ENCODE measurements around the gene FBXL7.

The FBXL7 gene

GRCh38 chr5:15655683-15656082, 155.7 kb downstream of the FBXL7 start:
- no peak for DNase-seq (ENCODE audit: low read depth, low spot score)

DNA sequence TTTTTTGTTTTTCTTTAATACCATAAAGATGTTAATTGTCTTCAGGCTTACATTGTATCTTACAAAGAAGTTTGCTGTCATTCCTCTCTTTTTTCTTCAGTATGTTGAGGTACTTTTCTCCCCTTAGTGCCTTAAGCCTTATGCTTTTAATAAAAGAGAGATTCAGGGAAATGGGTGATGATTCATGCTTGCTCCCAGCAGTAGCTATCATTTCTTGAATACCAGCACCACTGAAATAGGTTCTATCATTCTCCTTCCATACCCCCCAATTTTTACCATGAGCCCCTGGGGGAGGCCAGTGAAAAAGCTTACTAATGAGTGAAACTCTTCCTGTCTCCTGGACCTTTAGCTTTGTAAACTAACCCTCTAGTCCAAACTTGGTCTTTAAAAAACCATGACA, 165.0 kb downstream of the FBXL7 start:
- no peak for DNase-seq (ENCODE audit: low read depth, low spot score)

DNA sequence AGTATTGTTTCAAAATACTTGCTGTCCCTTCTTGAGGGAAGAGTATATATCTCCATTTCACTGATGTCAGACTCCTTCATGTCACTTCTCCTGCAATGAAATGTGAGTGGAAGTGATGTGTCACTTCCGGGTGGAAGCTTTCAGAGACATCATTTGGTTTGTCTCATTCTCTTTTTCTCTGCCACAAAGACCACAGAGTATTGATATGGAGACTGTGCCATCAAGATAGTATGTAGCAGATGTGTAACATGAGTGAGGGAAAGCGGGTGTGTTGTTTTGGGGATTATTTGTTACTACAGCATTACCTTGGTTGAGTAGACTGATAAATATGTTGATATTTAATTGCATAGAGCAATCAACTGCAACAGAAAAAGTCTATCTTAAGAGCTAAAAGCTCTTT, 169.8 kb downstream of the FBXL7 start:
- no peak for DNase-seq (ENCODE audit: low read depth, low spot score)

DNA sequence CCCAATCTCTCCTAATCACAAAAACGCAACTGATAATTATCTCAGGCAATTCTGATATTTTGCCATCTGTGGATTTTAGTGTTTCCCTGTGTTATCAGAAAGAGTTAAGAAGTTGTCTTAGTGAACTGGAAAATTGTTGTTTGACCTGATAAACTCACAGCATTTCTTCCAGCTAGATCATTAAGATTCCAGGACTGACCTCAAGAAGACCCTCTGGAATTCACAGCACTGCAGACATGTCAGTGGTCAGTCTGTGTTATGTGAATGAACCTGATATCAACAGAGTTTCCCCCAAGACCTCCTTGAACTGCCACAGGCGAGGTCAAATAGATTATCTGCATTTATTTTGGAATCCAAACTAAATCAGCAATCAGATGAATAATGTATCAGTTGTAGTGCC, 174.7 kb downstream of the FBXL7 start:
- DNase-seq (ENCODE audit: low read depth, low spot score), result no peak

DNA sequence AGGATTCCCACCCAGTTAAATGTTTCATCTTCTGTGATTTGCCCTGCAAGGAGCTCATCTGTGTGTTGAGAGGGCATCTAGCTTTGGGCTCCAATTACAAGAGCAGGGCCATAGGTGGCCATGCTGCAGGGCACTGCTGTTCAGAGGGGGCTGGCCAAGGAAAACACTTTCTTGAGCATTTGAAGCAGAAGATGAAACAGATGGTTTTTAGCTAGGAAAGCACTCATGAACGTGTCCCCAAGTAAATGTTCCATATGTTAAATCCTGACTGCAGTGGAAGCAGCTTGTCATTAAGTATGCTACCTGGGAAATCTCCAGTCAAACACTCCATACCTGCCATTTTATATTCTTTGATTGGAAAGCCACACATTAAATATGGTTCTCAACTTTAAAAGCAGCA, 176.6 kb downstream of the FBXL7 start:
- no peak for DNase-seq (ENCODE audit: low read depth, low spot score)

DNA sequence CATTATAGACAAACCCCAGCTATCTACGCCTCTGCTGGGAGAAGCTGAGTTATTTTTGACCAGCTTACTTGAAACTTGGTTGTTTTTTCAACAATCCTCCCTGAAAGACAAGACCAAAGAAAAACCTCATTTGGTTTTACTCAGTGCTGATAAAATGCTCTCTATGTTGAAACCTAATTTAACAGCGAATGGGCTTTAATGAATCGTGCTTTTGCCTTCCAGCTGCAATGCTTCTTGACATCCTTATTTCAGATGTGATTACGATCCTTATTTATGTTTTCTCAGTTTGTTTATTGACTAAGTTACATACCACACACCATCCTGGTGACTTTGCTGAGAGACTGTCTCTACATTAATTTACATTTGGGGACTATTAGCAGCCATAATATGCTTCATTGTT, 179.2 kb downstream of the FBXL7 start:
- no peak for DNase-seq (ENCODE audit: low read depth, low spot score)

GRCh38 chr5:15680455-15680854, 180.5 kb downstream of the FBXL7 start:
- no peak for DNase-seq (ENCODE audit: low read depth, low spot score)

DNA sequence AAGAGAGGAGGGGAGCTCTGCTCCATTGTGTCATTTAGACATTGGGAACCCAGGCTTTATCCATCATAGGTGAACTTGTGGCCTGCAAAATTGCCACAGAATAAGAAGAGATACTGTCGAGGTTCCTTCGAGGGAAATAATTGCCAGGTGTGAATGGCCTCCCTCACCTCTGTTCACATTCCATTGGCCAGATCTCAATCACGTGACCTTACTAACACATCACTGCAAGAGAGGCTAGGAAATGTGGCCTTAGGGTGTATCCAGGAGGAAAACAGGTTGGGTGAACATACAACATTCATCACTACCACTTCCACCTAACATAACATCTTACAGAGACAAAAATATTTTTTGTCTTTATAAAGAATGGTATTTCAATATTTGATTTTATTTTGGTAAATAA, 182.1 kb downstream of the FBXL7 start:
- DNase-seq (ENCODE audit: low read depth, low spot score), result no peak

- DNase-seq (ENCODE audit: low read depth, low spot score), result no peak
Measured at GRCh38 chr5:15682566-15682965, 182.6 kb downstream of the FBXL7 start.

DNA sequence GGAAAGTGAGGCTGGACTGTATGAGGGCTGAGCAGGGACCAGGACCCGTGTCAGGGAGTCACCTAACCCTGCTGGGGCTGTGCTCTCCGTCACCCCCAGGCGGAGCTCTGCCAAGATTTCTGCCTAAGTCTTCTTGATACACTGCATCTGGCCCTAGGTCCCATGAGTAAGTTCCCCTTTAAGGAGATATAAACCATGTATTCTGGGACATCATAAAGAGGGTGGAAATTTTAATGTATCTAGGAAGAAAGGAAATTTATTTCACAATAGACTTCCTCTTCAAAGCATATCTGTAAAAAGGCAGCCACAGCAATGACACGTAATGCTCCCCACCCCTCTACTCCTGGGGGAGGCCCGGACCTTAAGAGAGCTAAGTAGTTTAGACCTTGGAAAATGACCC, 183.4 kb downstream of the FBXL7 start:
- no peak for DNase-seq (ENCODE audit: low read depth, low spot score)

DNA sequence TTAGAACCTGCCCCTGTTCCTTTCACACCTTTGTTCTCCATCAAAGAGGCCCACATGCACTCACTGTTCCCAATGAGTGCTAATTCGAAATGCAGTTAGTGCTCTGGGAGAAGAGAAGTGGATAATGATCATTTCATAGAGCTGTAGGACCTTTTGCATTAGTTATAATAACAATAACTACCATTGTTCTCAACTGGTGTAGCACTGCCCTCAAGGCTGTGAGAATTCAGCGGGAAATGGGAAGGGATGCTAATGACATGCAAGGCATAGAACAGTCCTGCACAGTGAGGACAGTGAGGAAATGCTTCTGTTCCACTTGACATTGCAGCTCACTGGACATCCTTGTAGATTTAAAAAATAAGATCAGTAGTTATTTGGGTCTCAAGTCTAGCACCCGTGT, 187.4 kb downstream of the FBXL7 start:
- DNase-seq (ENCODE audit: low read depth, low spot score), result no peak

DNA sequence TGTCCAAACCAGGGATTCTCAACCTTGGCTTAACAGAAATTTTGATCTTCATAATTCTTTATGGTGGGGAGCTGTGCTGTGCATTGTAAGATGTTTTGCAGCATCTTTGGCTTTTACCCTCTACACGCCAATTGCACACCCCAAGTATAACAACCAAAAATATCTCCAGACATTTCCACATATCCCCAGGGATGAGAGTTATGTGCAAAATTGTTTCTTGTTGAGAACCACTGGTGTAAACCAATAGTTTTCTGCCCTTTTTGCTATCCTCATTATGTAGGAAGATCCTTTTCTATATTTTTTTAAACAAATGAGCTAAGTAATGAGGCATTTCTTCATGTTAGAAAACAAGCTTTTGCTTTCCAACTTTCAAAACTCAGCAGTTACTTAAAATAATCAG, 189.9 kb downstream of the FBXL7 start:
- no peak for DNase-seq (ENCODE audit: low read depth, low spot score)

GRCh38 chr5:15690611-15691010, 190.6 kb downstream of the FBXL7 start:
- DNase-seq (ENCODE audit: low read depth, low spot score), result no peak

GRCh38 chr5:15691521-15691920, 191.5 kb downstream of the FBXL7 start:
- no peak for DNase-seq (ENCODE audit: low read depth, low spot score)

DNA sequence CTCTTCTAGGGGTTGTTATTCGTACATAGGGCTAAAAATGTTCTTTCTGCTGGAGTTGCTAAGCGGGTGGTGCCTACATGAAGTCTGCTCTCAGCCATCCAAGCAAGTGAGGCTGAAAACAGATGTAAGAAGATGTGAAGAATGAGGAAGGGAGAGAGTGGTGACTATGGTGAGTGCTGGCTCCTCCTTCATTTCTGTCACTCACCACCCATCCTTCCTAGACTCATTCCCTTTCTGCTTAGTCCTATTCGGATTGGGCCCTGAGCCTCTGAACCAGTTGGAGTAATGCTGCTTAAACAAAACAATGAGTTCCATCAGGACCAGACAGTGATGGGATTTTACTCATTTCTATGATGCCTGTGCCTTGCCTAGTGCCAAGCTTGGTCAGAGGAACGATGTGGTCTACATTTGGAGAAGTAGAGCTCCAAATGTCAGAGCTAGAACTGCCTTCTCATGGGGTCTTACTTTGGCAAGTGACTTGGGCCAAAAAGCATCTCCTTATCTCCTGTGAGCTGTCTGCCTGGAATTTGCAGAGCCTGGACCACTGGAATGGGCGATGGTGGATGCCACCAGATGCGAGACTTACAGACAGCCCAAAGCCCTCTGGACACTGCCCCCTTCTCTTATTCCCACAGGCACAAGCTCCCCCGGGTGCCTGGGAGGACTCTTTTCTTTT, 192.9 kb downstream of the FBXL7 start:
- DNase-seq (ENCODE audit: low read depth, low spot score), result peak; percentile 33

DNA sequence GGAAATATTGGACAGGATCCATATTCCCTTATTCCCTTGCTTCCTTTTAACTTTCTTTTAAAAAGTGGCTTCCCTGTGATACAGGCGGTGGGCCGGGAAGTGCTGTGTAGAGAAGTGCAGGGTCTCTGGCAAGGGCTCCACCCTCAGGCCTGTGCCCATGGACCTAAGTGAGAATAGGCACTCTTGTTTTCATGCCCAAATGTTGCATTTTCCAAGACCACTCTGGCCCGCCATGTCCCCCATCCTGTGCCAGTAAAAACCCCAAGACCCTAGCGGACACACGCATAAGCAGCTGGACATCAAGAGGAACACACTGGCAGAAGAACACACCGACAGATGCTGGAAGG, 193.4 kb downstream of the FBXL7 start:
- no peak for DNase-seq (ENCODE audit: low read depth, low spot score)

DNA sequence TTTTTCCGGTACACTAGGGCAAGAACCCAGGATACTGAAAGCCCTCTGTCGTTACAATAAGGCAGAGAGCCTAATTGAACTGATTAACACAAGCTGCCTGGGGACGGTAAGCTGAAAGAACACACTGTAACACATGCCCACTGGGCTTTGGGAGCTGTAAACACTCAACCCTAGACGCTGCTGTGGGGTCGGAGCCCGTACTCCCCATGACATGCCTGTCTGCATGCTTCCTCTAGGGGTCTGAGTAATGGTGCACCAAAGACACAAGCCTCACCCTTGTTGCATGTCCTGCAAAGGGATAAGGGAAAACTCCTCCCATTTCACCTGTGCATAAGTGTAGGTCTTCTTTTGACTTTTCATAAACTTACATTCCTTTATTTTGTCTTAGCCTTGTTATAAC, 194.0 kb downstream of the FBXL7 start:
- no peak for DNase-seq (ENCODE audit: low read depth, low spot score)

GRCh38 chr5:15694696-15695214, 194.8 kb downstream of the FBXL7 start:
- peak; percentile 18 for DNase-seq (ENCODE audit: low read depth, low spot score)

DNA sequence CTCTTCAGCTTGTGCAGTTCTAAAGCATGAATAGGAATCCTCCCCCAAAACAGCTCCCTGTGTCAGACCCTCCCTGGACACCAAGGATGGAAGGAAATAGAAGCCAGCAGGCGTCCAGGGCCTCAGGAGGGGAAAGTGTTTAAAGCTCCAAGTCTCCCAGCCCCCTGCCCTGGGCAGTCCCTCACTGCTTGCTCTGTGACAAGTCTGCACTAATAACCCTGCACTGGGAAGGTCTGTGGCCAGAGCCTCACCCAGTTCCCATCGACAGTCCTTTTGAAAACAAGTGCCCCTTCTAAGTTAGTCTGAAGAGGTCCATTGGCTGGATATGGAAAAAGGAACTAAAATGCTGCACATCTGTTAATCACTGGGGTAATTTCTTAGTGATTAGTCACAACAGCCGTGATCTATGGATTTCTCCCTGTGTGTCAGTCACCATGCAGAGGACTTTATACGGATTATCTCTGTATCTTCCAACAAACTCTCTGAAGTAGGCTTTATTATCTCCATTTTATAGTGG, 195.3 kb downstream of the FBXL7 start:
- DNase-seq (ENCODE audit: low read depth, low spot score), result peak; percentile 39

DNA sequence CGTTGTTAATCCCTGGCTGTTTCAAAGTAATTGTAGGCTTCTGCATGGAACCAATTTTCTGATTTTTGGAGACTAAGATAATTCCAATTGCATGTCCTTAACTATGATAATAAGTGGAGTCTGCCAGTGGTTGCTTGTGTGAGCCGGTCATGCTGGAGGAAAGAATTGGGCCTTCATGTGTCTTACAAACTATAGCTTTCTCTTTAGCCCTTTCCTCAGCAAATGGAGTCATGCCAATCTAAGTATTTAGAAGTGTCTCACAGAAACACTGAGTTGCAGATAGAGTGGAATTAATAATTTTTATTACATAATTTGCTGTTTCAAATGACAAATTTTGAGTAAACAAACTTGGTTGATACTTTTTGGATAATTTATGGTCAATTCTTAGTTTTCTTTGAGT, 200.4 kb downstream of the FBXL7 start:
- no peak for DNase-seq (ENCODE audit: low read depth, low spot score)

- peak; percentile 52 for DNase-seq (ENCODE audit: low read depth, low spot score)
Measured at GRCh38 chr5:15702102-15702501, 202.1 kb downstream of the FBXL7 start.

DNA sequence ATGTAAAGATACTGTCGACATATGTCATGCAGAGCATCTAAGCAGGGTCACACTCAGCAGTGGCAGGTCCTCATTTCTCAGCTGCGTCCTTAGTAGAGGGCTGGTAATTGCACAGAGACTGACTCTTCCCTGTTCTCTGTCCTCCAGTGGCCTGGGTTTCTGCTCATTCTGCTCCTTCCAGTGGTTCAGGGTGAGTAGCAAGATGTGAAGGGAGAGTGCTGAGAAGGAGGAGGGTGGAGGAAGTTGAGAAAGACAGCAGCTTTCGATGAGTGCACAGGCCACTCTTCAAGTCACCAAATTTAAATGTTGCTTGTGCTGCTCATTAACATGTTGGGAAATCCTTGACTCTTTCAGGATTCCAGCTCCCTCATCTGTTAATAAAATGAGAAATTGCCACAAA, 203.9 kb downstream of the FBXL7 start:
- no peak for DNase-seq (ENCODE audit: low read depth, low spot score)

DNA sequence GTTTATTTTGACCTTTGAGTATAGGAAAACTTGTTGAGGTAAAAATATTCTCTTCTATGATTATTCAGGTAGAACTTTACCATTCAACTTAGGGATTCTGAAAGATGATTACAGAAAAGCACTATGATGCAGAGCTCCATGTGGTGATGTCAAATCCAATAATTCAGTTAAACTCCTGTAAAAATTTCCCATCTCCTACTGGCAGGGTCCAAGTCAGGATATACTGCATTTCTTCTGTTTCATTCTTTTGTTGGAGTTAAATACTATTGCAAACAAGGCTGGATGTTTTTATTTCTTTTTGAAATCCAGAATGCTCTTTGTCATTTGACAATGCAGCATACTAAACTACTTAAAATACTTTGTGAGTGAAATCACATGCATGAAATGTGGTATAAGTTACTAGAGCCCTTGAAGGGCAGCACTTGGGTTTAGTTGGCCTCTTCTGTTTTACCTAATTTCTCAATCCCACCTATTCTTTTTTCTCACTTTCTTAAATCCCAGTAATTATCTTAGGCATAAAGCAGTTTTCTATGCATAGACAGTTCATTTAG, 204.5 kb downstream of the FBXL7 start:
- DNase-seq (ENCODE audit: low read depth, low spot score), result peak; percentile 47

DNA sequence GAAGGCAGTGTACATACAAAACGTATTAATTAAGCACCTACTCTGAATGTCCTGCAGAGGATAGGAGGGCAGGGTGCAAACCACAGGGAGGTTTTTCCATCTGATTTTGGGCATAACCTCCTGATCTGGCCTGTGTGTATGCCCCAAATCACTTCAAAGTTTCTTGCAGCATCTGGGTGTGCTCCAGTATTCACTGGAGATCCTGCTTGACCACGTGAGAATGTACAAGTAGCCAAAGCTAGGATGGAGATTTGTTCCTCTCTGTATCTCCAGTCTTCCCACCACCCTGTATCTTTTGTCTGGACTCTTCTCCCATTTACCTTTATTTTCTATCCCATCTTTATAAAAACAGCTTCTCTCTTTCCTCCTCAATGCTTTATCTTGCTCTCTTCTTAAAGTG, 207.7 kb downstream of the FBXL7 start:
- DNase-seq (ENCODE audit: low read depth, low spot score), result no peak
